Stimulated activated naive CD4-positive, alpha-beta T cell (primary cell): Measurements from ENCODE around the gene PDPK1.
"Not testable (repeated sequence)": the region's sequence is repeated elsewhere in the genome, so short reads cannot be mapped to it uniquely, and the experiment has no call there.

Source experiments
- DNase-seq, 6 experiments: peaks; one replicate each; lab custom pipeline; 2025; lab: John Stamatoyannopoulos, UW

Gene PDPK1

DNA sequence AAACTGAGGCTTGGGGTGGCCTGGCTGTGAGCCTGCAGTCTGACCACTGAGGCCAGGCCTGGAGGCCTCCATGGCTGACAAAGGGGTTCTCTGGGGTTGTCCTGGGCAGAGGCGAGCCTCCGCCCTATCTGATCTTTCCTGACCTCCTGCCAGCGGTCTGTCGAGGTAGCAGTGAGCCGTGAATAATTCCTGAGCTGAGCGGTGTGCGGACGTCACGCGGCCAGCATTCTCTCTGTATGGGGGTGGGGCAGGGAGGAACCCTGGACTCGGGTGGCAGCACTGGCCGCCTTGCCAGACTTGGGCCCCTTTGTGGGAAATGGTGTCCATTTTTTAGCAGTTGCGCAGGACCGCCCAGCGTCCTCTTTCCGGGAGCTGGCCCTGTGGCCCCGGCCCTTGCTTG is 74.1 kb downstream of the PDPK1 start:
- DNase-seq, result not testable (repeated sequence)

- DNase-seq, result not testable (repeated sequence)
Observed at GRCh38 chr16:2613251-2613650, 75.4 kb downstream of the PDPK1 start.

DNA sequence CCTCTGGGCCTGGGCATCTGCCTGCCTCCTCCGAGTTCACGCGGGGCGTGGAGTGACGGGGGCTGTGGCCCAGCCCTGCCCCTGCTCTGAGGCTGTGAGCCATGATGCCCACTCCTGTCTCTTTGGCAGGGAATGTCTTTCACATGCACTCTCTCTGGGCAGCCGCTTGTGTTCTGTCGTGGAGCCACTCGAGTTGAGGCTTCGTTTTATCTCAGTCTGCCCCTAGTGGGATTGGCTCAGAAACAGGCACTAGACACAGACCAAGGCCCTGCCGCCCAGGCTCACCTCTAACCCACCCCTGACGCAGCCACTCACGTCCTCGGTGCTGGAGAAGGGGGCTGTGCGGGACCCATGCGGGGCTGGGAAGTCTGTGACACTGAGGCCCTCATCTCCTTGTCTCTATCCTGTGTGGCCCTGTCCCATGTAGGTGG is 77.0 kb downstream of the PDPK1 start:
- no peak for DNase-seq

GRCh38 chr16:2618964-2619363 is 81.1 kb downstream of the PDPK1 start:
- not testable (repeated sequence) for DNase-seq

DNA sequence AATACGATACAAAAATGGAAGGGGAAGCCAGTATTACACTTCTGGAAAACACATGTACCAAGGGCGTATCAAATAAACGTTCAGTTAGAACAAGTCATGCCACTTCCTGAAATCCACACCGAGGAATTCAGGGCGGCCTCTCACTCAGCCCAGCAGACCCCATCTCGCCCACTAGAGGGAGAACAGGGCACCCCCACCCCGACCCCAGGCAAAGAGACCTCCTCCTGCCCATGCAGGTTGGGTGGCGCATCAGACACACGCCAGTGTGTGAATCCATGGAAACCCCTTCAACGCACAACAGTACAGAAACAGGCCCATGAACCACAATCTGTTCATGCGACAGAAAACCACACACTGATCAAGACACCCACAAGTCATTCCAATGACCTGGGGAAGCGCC is 81.8 kb downstream of the PDPK1 start:
- DNase-seq, result not testable (repeated sequence)

DNA sequence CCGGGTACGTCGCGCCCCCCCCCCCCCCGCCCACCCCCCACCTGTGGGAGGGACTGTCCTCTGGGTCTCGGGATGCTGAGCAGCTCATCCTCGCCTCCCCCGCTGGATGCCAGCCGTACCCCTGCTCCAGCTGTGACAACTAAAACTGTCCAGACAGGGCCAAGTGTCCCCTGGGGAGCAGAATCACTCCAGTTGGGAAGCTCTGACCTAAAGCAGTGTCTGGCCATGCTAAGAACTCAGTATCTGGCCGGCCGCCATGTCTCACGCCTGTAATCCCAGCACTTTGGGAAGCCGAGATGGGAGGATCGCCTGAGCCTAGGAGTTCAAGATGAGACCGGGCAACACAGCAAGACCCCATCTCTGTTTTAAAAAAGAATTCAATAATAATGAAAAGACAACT is 83.0 kb downstream of the PDPK1 start:
- not testable (repeated sequence) for DNase-seq

DNA sequence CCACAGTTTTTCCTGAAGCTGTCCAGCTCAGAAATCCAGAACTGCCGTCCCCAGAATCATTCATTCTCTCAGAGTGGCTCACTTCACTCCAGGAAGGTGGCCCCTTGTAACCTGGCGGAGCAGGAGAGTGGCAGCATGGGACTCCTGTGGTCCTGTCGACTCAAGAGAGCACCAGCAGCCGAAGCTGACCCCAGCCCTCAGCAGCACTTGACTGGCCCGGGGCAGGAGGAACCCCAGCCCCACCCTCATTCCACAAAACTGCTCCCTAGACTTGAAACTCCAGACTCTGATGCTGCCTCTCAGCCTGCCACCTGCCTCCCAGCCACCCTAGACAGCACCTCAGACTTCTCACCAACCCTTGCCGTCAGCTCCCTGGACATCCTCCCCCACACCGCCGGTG is 83.6 kb downstream of the PDPK1 start:
- not testable (repeated sequence) for DNase-seq

DNA sequence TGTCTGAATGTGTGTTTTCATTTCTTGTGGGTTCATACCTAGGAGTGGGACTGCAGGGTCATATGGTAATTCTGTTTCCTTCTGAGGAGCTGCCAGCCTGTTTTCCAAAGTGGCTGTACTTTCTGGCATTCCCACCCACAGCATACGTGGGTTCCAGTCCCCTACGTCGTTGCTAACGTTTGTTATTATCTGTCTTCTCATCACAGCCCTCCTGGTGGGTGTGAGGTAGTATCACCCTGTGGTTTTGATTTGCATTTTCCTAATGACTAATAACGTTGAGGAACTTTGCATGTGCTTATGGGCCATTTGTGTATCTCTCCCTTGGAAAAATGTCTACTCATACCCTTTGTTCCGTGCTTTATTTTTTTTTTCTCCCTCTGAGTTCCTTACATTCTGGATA is 89.3 kb downstream of the PDPK1 start:
- not testable (repeated sequence) for DNase-seq

GRCh38 chr16:2631203-2631602 is 93.4 kb downstream of the PDPK1 start:
- DNase-seq, result not testable (repeated sequence)

DNA sequence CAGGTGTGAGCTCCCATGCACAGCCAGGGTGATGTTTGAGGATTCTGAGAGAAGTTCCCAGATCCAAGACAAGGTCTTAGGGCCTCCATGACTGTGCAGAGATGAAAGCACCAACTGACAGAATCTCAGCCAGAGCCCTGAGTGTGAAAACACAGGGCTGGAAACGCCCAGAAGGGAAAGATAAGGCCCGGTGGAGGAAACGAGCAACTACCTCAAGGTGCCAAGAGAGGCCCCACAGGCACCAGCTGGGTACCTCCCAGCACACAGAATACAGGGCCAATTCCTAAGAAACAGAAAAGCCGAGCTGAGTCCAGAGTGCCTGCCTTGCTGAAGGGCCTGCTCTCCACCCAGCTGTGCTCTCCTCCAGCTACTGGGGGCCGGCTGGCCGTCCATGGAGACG is 94.5 kb downstream of the PDPK1 start:
- not testable (repeated sequence) for DNase-seq

DNA sequence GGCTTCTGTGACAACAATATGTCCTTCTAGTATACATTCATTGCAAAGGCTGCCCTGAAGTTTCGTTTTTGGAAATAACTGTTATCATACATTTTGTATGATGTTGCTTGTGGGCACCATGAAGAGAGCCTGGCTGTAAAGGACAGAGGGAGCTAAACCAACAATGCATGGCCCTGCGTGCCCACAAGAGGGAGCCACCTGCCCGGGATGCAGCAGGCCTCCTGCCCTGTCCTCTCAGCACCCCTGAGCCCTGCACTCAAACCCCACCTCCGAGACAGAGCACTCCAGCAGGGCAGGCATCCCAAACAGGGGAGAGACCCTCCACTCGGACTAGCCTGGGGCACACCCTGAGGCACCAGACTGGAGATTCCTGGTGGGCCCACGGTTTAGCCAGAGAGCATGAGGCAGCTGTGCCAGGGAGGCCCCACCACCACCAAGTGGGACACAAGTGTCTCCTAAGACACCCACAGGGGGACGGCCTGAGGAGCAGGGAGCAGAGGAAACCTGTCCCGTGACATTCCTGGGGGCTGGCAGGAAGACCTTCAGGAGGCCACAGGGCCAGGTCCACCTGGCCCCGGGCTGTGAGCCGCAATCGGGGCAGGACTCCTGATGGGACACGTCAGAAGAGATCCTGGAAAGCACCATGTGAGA is 101.4 kb downstream of the PDPK1 start:
- not testable (repeated sequence) for DNase-seq

GRCh38 chr16:2639722-2640072 is 101.9 kb downstream of the PDPK1 start:
- DNase-seq, result not testable (repeated sequence)

DNA sequence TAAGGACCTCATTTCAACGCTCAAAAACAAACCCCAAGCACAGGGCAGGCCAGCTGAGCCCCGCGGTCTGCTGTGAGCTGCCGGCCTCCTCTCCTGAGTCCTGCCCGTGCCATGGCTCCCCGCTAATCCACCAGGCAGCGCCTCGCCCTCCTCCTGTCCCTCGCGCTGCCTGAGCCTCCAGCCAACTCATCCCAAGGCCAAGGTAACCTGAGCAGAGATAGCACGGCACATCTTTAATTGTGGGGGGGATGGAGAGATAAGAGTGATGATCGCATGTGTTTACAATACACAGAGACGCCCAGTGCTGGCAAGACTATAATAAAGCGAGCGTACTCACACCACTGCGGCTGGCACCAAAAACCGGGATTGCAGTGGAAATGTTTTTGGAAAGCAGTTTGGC is 104.7 kb downstream of the PDPK1 start:
- DNase-seq, result not testable (repeated sequence)

DNA sequence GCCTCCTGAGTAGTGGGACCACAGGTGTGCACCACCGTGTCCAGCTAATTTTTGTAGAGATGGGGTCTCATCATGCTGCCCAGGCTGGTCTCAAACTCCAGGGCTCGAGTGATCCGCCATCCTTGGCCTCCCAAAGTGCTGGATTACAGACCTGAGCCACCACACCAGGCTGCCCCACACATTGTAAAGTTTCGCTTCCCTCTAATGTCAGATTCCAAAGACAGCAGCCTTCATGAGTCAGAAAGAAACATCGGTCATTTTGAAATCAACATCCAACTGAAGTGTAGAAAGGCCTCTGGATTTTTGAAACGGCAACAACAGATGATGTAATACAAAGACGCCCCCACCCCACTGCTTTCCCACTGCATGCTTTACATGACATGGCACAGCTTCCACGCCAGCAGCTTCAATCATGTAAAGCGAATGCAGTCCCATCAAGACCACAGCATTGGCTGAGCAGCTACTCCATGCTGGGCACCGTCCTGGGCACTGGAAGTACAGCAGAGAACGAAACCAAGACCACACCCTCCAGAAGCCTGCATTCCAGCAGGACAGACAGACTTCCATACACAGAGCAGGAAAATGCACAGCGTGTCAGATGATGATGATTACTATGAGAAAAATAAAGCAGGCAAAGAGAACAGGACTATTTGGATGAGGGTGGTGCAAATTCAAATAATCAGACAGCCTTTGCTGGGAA is 107.1 kb downstream of the PDPK1 start:
- not testable (repeated sequence) for DNase-seq

DNA sequence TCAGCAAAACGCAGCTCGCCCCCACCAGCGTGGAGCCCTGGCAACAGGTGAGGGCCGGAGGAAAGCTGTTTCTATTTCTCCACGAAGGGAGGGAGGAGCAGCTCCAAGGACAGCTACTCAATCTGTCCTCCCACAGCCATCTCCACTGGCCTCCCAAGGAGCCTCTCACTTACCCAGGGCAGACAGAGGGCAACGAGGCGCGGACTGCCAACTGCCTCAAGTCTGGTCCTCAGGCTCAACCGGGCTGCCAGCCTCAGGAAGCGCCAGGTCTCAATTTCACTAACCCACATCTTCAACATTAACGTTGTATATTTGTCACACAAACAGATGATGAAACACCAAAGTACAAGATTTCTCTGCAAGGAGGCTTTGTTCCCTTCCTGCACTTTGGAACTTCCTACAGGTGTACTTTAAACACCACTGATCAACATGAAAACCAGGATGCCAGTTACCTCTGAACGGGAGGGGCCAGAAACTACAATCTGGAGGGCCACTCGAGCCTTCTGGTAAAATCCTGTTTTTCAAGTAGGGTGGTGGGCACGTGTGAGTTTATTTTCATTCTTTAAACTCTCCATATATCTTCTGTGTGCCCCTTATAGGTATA is 113.5 kb downstream of the PDPK1 start:
- not testable (repeated sequence) for DNase-seq
